Astrocyte of the hippocampus (primary cell): ENCODE measurements around the gene ZNF718.
"Not testable (repeated sequence)": the region's sequence is repeated elsewhere in the genome, so short reads cannot be mapped to it uniquely, and the experiment has no call there.

ENCODE experiments used
- DNase-seq: peaks from one replicate; pipeline ENCODE4 v3.0.0; 2011; ENCODE audit warnings: low read depth, low spot score

ZNF718 gene

GRCh38 chr4:161496-162284, 37.4 kb downstream of the ZNF718 start:
- DNase-seq, result peak; percentile 2

- not testable (repeated sequence) for DNase-seq
These were observed 45.3 kb downstream of the ZNF718 start for GRCh38 chr4:169640-170039.

- not testable (repeated sequence) for DNase-seq
These were observed 47.0 kb downstream of the ZNF718 start for GRCh38 chr4:171318-171717.

- no peak for DNase-seq
These were observed 49.5 kb downstream of the ZNF718 start for GRCh38 chr4:173666-174314.

- peak; percentile 11 for DNase-seq
These were observed 51.7 kb downstream of the ZNF718 start for GRCh38 chr4:175986-176385.

GRCh38 chr4:176995-177394, 52.7 kb downstream of the ZNF718 start:
- DNase-seq, result no peak

- not testable (repeated sequence) for DNase-seq
These were observed 57.9 kb downstream of the ZNF718 start for GRCh38 chr4:182225-182624.

- DNase-seq, result no peak
These were observed 63.8 kb downstream of the ZNF718 start for GRCh38 chr4:188091-188490.

- DNase-seq, result not testable (repeated sequence)
These were observed 70.9 kb downstream of the ZNF718 start for GRCh38 chr4:195159-195558.

- DNase-seq, result no peak
These were observed 76.6 kb downstream of the ZNF718 start for GRCh38 chr4:200936-201335.

- not testable (repeated sequence) for DNase-seq
These were observed 78.5 kb downstream of the ZNF718 start for GRCh38 chr4:202822-203221.

- DNase-seq, result no peak
These were observed 80.9 kb downstream of the ZNF718 start for GRCh38 chr4:205097-205756.

GRCh38 chr4:206054-206453, 81.8 kb downstream of the ZNF718 start:
- no peak for DNase-seq

- not testable (repeated sequence) for DNase-seq
These were observed 84.3 kb downstream of the ZNF718 start for GRCh38 chr4:208416-209096.

- DNase-seq, result no peak
These were observed 86.8 kb downstream of the ZNF718 start for GRCh38 chr4:211033-211511.

- peak; percentile 92 for DNase-seq
These were observed 88.3 kb downstream of the ZNF718 start for GRCh38 chr4:212438-213188.

- not testable (repeated sequence) for DNase-seq
These were observed 88.9 kb downstream of the ZNF718 start for GRCh38 chr4:213189-213535.
